Small intestine (tissue), 7 donors: Measurements from ENCODE around the gene SORCS1. TPM values are rescaled to one million over a fixed set of nuclear protein-coding genes. Genes with fewer than 3 reads are reported as not detected.

Source experiments
- DNase-seq, 2 donors: peaks; one replicate each; pipeline versions ENCODE4 v3.0.0 to v3.0.0-alpha.2; 2013
- FAIRE-seq: peaks from 2 replicates; lab custom pipeline; 2012; peaks lifted over from hg19 to GRCh38; lab: Jason Lieb, UNC
- H3K27ac ChIP-seq, 3 donors: one replicate each; pipeline ENCODE4 v1.5.1; 2013; ENCODE audit warnings: low read length in 2 of 3, mild to moderate bottlenecking in 2 of 3, control low read depth in 1 of 3, inconsistent platforms in 1 of 3, low read depth in 1 of 3, moderate library complexity in 1 of 3
- H3K27me3 ChIP-seq, 3 donors: one replicate each; pipeline ENCODE4 v1.6.1; 2013; ENCODE audit warnings: low read length in 3 of 3, inconsistent platforms in 1 of 3; ENCODE audit not compliant: control insufficient read depth in 3 of 3, insufficient read depth in 3 of 3
- H3K36me3 ChIP-seq, 3 donors: one replicate each; pipeline ENCODE4 v1.6.1; 2013; ENCODE audit warnings: low read length in 3 of 3, inconsistent platforms in 1 of 3, low read depth in 1 of 3, mild to moderate bottlenecking in 1 of 3, moderate library complexity in 1 of 3; ENCODE audit not compliant: control insufficient read depth in 3 of 3, insufficient read depth in 2 of 3
- H3K4me1 ChIP-seq, 3 donors: one replicate each; pipeline ENCODE4 v1.6.1; 2013; ENCODE audit warnings: low read length in 2 of 3, inconsistent platforms in 1 of 3, low read depth in 1 of 3, mild to moderate bottlenecking in 1 of 3, moderate library complexity in 1 of 3; ENCODE audit not compliant: control insufficient read depth in 3 of 3, insufficient read depth in 2 of 3
- H3K4me3 ChIP-seq, 3 donors: one replicate each; pipeline ENCODE4 v1.5.1; 2013; ENCODE audit warnings: low read length in 3 of 3, control low read depth in 1 of 3, inconsistent platforms in 1 of 3, low read depth in 1 of 3, mild to moderate bottlenecking in 1 of 3, moderate library complexity in 1 of 3
- H3K9me3 ChIP-seq, 2 donors: one replicate each; pipeline ENCODE4 v1.6.1; 2013; ENCODE audit warnings: low read depth in 1 of 2, low read length in 1 of 2; ENCODE audit not compliant: control insufficient read depth in 2 of 2, insufficient read depth in 1 of 2
- WGBS, 3 donors: extraction: QIAGEN DNeasy Blood & Tissue Kit; methylation state at CpG; one replicate each; pipeline ENCODE4 v1.1.7; 2013; 5-methylcytosine and 5-hydroxymethylcytosine counted together
- polyA plus RNA-seq, 4 donors: library from polyadenylated mRNA; stranded (reverse) in 3 of 4; unstranded in 1 of 4; fragments of 200-250 nt in 3 of 4; fragments of 120-200 nt in 1 of 4; gene quantifications; one replicate each; pipeline versions ENCODE4 v1.2.1 to v1.2.3, GENCODE V29; 2013
- donor health status: healthy with polysubstance abuse.
- donor health status: control.
- donor health status: control.
- donor health status: Bipolar disorder and iron deficiency.
- donor health status: healthy.

SORCS1 gene
- polyA plus RNA-seq, 4 donors: under 0.01 to 1.4 (median 1.3) TPM; not detected in 1

DNA sequence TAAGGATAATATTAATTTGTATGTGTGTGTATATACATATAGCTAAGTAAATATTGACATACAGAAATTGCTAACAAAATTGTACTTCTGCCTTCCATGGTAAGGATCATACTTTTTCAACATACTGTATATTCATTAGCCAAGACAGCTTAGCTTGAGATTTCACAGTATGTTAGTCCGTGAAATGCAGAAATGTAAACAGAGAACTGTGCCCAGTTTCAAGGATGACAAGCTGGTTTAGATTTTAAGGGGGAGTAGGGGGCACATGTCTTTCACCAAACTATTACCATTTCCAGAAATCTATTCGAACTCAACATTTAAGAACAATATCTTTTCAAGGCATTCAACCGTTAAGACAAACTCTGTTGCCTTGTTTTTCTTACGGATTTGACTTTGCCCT is 182.2 kb downstream of the SORCS1 start:
- no peaks in the 10 kb centered on the region for H3K9me3 ChIP-seq
- FAIRE-seq (no peak), DNase-seq (peak in 1 of 2 donors; percentile 26)
- no peak overlapping the region for H3K27ac ChIP-seq
- H3K4me3 ChIP-seq: no peak overlapping the region
- 22 to 52% (median 40%) methylated on average over 4 of the region's 4 CpGs for WGBS, 3 donors
- no peaks in the 10 kb centered on the region for H3K4me1 ChIP-seq
- H3K27me3 ChIP-seq: no peaks in the 10 kb centered on the region
- no peaks in the 10 kb centered on the region for H3K36me3 ChIP-seq

DNA sequence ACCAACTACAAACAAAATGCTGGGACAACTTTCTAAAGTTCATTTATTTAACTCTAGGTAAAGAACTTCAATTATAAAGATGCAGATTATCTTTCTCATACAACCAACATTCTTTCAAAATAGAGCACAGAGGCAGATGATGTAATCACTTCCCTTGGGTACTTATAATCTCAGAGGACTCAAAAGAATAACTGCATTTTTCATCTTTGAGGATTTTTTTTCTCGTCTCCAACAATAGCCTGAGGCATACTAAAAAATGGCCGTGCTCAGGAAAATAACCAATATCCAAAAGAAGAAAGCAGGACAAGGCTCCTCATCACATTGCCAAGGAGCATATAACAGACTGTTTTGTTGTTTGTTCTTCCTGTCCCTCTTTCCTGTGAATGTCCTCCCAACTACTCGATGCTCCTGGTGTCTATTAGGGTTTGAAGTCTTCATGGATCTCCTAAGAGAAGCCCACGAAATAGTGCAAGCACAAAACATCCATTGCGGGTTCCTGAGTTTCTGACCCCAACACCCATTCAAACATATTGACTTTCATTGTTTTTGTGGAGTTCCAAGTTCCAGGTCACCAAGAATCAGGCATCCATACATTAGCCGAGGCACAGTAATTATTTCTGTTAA is 182.9 kb downstream of the SORCS1 start:
- no peak for DNase-seq
- Histone ChIP-seq H3K9me3 (no peaks in the 10 kb centered on the region), H3K36me3 (no peaks in the 10 kb centered on the region), H3K27ac (no peak overlapping the region), H3K4me3 (no peak overlapping the region), H3K27me3 (no peaks in the 10 kb centered on the region), H3K4me1 (no peaks in the 10 kb centered on the region)
- FAIRE-seq: no peak
- WGBS, 3 donors: 68 to 77% (median 77%) methylated on average over 6 of the region's 6 CpGs

GRCh38 chr10:106980495-106981451 is 183.7 kb downstream of the SORCS1 start:
- DNase-seq: peak in 1 of 2 donors; percentile 17
- Histone ChIP-seq H3K4me3 (no peak overlapping the region), H3K36me3 (no peaks in the 10 kb centered on the region), H3K4me1 (no peaks in the 10 kb centered on the region), H3K9me3 (no peaks in the 10 kb centered on the region), H3K27ac (no peak overlapping the region), H3K27me3 (no peaks in the 10 kb centered on the region)
- FAIRE-seq: no peak
- WGBS, 3 donors: 41 to 53% (median 48%) methylated on average over 4 of the region's 4 CpGs

DNA sequence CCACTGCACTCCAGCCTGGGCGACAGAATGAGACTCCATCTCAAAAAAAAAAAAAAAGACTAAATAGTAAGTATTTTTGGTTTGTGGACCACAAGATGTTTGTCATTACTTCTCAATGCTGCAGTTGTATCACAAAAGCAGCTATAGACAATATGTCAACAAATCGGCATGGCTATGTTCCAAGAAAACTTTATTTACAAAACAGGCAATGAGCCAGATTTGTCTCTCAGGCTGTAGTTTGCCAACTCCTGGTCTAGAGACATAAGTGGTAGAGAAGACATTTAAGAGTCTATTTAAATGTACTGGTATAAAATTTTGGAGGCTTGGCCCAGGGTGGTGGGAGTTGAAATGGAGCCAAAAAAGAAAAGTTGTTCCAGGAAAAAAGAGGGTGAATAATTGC is 185.8 kb downstream of the SORCS1 start:
- Histone ChIP-seq H3K4me1 (no peaks in the 10 kb centered on the region), H3K4me3 (no peak overlapping the region), H3K27me3 (no peaks in the 10 kb centered on the region), H3K27ac (no peak overlapping the region), H3K36me3 (no peaks in the 10 kb centered on the region), H3K9me3 (no peaks in the 10 kb centered on the region)
- 48 to 71% (median 67%) methylated on average over 2 of the region's 2 CpGs for WGBS, 3 donors
- no peak for FAIRE-seq
- DNase-seq: no peak

DNA sequence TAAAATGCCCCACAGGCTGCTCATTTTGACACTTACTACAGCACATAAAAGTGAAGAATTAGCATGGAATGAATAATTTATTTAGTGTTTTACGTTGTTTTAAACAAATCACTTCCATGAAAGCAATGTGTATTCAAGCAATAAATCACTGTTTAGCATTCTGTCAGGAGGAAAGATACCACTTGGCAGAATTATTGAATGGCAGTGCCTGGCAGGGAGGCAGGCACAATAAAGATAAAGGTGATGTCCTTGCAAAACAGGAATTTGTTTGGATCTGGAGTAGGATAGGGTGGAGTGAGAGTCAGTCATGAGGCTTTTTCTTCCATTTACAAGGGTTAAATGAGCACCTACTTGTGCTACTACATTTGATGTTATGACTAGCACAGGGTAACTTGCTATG is 190.8 kb downstream of the SORCS1 start:
- no peak overlapping the region for H3K27ac ChIP-seq
- H3K4me1 ChIP-seq: no peaks in the 10 kb centered on the region
- H3K4me3 ChIP-seq: no peak overlapping the region
- H3K27me3 ChIP-seq: no peaks in the 10 kb centered on the region
- H3K9me3 ChIP-seq: no peaks in the 10 kb centered on the region
- DNase-seq: no peak
- no peaks in the 10 kb centered on the region for H3K36me3 ChIP-seq
- no peak for FAIRE-seq
- 10 to 35% (median 22%) methylated on average over 1 of the region's 1 CpG for WGBS, 3 donors

DNA sequence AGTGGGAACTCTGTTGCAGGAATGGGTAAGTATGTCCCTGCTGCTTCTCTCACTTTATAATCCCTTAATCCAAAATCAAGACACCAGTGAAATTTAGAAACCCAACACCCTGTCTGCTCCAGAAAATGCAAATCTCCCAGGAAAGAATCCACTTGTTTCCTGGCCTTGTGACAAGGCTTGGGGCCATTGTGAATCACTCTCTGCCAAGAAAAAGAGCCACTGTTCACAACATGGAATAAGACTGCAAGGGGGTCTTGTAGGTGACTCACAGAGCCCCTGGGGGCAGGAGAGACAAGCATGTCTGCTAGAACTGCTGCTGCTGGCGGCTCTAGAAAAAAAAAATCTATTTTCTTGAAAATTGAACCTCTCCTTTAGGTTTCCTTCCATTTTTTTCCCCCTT is 191.2 kb downstream of the SORCS1 start:
- no peak for FAIRE-seq
- H3K4me1 ChIP-seq: no peaks in the 10 kb centered on the region
- 20 to 58% (median 30%) methylated on average over 1 of the region's 1 CpG for WGBS, 3 donors

DNA sequence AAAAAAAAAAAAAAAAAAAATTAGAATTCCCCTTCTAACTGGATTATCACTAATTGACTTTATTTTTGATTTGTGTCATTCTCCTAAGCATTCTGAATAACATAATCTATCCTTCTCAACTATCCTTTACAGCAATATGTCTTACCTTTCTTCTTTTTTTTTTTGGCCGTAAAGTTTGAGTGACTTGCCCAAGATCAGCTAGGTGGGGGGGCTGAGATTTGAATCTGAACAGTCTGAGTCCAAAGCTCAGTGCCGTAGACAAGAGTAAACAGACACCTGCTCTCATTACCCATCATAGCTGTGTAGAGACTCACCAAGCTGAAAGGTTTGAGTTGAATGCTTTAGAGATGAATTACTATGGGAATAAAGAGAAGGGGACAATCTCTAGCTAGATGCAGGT is 192.1 kb downstream of the SORCS1 start:
- H3K4me3 ChIP-seq: no peak overlapping the region

More for the DNA sequence above, 191.2 kb downstream of the SORCS1 start:
- H3K27ac ChIP-seq: no peak overlapping the region
- H3K9me3 ChIP-seq: no peaks in the 10 kb centered on the region
- no peak overlapping the region for H3K4me3 ChIP-seq
- DNase-seq: no peak
- H3K27me3 ChIP-seq: no peaks in the 10 kb centered on the region
- no peaks in the 10 kb centered on the region for H3K36me3 ChIP-seq

GRCh38 chr10:106971411-106971831 is 193.1 kb downstream of the SORCS1 start:
- Histone ChIP-seq H3K4me3 (no peak overlapping the region), H3K27ac (no peak overlapping the region), H3K9me3 (no peaks in the 10 kb centered on the region), H3K36me3 (no peaks in the 10 kb centered on the region), H3K4me1 (no peaks in the 10 kb centered on the region), H3K27me3 (no peaks in the 10 kb centered on the region)
- DNase-seq (no peak), FAIRE-seq (no peak)
- 24 to 43% (median 32%) methylated on average over 1 of the region's 1 CpG for WGBS, 3 donors

More for the DNA sequence above, 192.1 kb downstream of the SORCS1 start:
- no peak for FAIRE-seq
- Histone ChIP-seq H3K4me1 (no peaks in the 10 kb centered on the region), H3K27me3 (no peaks in the 10 kb centered on the region), H3K27ac (no peak overlapping the region), H3K9me3 (no peaks in the 10 kb centered on the region), H3K36me3 (no peaks in the 10 kb centered on the region)
- WGBS, 3 donors: 33 to 78% (median 50%) methylated on average over 2 of the region's 2 CpGs
- DNase-seq: peak in 1 of 2 donors; percentile 36
